NCI-H2227 (cell line): ENCODE measurements around the gene MITF.

Experiments used
- DNase-seq: peaks from one replicate; lab custom pipeline; 2025; ENCODE audit not compliant: unreplicated experiment; lab: John Stamatoyannopoulos, UW

The MITF gene

GRCh38 chr3:69868841-69869420 lies 129.7 kb downstream of the MITF start:
- no peak for DNase-seq

GRCh38 chr3:69869643-69870042 lies 130.4 kb downstream of the MITF start:
- DNase-seq: no peak

- DNase-seq: no peak
Observed at GRCh38 chr3:69871251-69871650, 132.0 kb downstream of the MITF start.

- no peak for DNase-seq
Observed at GRCh38 chr3:69871868-69872267, 132.6 kb downstream of the MITF start.

- no peak for DNase-seq
Observed at GRCh38 chr3:69872783-69873378, 133.6 kb downstream of the MITF start.

GRCh38 chr3:69876073-69876472 lies 136.8 kb downstream of the MITF start:
- DNase-seq: no peak

- DNase-seq: no peak
Observed at GRCh38 chr3:69878254-69878653, 139.0 kb downstream of the MITF start.

- no peak for DNase-seq
Observed at GRCh38 chr3:69879051-69879450, 139.8 kb downstream of the MITF start.

GRCh38 chr3:69880069-69880640 lies 140.9 kb downstream of the MITF start:
- DNase-seq: no peak

- no peak for DNase-seq
Observed at GRCh38 chr3:69881051-69881450, 141.8 kb downstream of the MITF start.

GRCh38 chr3:69881756-69882428 lies 142.6 kb downstream of the MITF start:
- no peak for DNase-seq

GRCh38 chr3:69882560-69882959 lies 143.3 kb downstream of the MITF start:
- no peak for DNase-seq

GRCh38 chr3:69888040-69888942 lies 149.0 kb downstream of the MITF start:
- DNase-seq: no peak

- no peak for DNase-seq
Observed at GRCh38 chr3:69888943-69889315, 149.7 kb downstream of the MITF start.

- DNase-seq: no peak
Observed at GRCh38 chr3:69890084-69890483, 150.8 kb downstream of the MITF start.

GRCh38 chr3:69890691-69891090 lies 151.4 kb downstream of the MITF start:
- no peak for DNase-seq

GRCh38 chr3:69892706-69893105 lies 153.4 kb downstream of the MITF start:
- no peak for DNase-seq

GRCh38 chr3:69893274-69893673 lies 154.0 kb downstream of the MITF start:
- DNase-seq: no peak

GRCh38 chr3:69896095-69896494 lies 156.8 kb downstream of the MITF start:
- DNase-seq: no peak

GRCh38 chr3:69900331-69900730 lies 161.1 kb downstream of the MITF start:
- no peak for DNase-seq

GRCh38 chr3:69901802-69902201 lies 162.5 kb downstream of the MITF start:
- DNase-seq: no peak
